Smooth muscle cell (in vitro differentiated cells): ENCODE results near the gene LYST. TPM values are rescaled to one million over a fixed set of nuclear protein-coding genes. Genes with fewer than 3 reads are reported as not detected.
A peak's percentile ranks its signal among the peaks of the same experiment; 100 is the strongest.
"Not testable (repeated sequence)": the region's sequence is repeated elsewhere in the genome, so short reads cannot be mapped to it uniquely, and the experiment has no call there.

Source experiments
- DNase-seq: peaks from one replicate; lab custom pipeline; 2025; ENCODE audit not compliant: unreplicated experiment; lab: John Stamatoyannopoulos, UW
- H2AFZ ChIP-seq: fragments of 200-600 bp; sonication (generic); 2 replicates; pipeline ENCODE4 v1.6.0; 2016; ENCODE audit warnings: antibody characterized with exemption, low read depth, mild to moderate bottlenecking
- H3F3A ChIP-seq: fragments of 200-600 bp; sonication (generic); 2 replicates; pipeline ENCODE4 v1.6.0; 2017; ENCODE audit warnings: antibody characterized with exemption, low read depth
- H3K27ac ChIP-seq: fragments of 200-600 bp; sonication (generic); 2 replicates; pipeline ENCODE4 v1.5.1; 2016; ENCODE audit warnings: low read depth, mild to moderate bottlenecking
- H3K27me3 ChIP-seq: fragments of 200-600 bp; sonication (generic); 2 replicates; pipeline ENCODE4 v1.6.1; 2016; ENCODE audit warnings: low read depth, mild to moderate bottlenecking
- H3K36me3 ChIP-seq: fragments of 200-600 bp; sonication (generic); 2 replicates; pipeline ENCODE4 v1.5.1; 2016; ENCODE audit warnings: low read depth
- H3K4me1 ChIP-seq: fragments of 200-600 bp; sonication (generic); 2 replicates; pipeline ENCODE4 v1.5.1; 2016; ENCODE audit warnings: low read depth
- H3K4me2 ChIP-seq: fragments of 200-600 bp; sonication (generic); 2 replicates; pipeline ENCODE4 v1.6.0; 2016; ENCODE audit warnings: mild to moderate bottlenecking
- H3K4me3 ChIP-seq: fragments of 200-600 bp; sonication (generic); 2 replicates; pipeline ENCODE4 v1.5.1; 2016; ENCODE audit warnings: mild to moderate bottlenecking
- H3K79me2 ChIP-seq: fragments of 200-600 bp; sonication (generic); 2 replicates; pipeline ENCODE4 v1.6.0; 2016; ENCODE audit warnings: low read depth, mild to moderate bottlenecking
- H3K9ac ChIP-seq: fragments of 200-600 bp; sonication (generic); 2 replicates; pipeline ENCODE4 v1.6.0; 2016; ENCODE audit warnings: low read depth
- H3K9me3 ChIP-seq: fragments of 200-600 bp; sonication (generic); replicated peaks from 2 replicates; pipeline ENCODE4 v1.5.1; 2016; ENCODE audit warnings: low read depth
- H4K20me1 ChIP-seq: fragments of 200-600 bp; sonication (generic); 2 replicates; pipeline ENCODE4 v1.6.0; 2016; ENCODE audit warnings: low read depth
- WGBS: methylation state at CpG from one replicate; pipeline ENCODE4 v1.1.7; 2016; ENCODE audit warnings: low lambda C conversion rate; 5-methylcytosine and 5-hydroxymethylcytosine counted together
- polyA plus RNA-seq: library from polyadenylated mRNA; unstranded; fragments of >200 nt; fragmentation: Nextera tagmentation; extraction: Ambion mirVana; gene quantifications from 2 replicates; pipeline ENCODE4 v1.2.1, GENCODE V29; 2016
- total RNA-seq: library from RNA; depleted of rRNA; stranded (reverse); fragments of >200 nt; gene quantifications from 2 replicates; pipeline ENCODE4 v1.2.3, GENCODE V29; 2014
- TF ChIP-seq, protein P1 (sequence below): fragments of 200-600 bp; sonication (generic); IDR thresholded peaks from 2 replicates; pipeline ENCODE4 v1.5.1; 2017; ENCODE audit warnings: borderline replicate concordance, mild to moderate bottlenecking, antibody characterized with exemption; ENCODE audit not compliant: insufficient read depth, poor library complexity, severe bottlenecking

LYST gene
- total and polyA plus RNA-seq, 2 experiments from 2014 or later, result 2.2 to 13.5 TPM

DNA sequence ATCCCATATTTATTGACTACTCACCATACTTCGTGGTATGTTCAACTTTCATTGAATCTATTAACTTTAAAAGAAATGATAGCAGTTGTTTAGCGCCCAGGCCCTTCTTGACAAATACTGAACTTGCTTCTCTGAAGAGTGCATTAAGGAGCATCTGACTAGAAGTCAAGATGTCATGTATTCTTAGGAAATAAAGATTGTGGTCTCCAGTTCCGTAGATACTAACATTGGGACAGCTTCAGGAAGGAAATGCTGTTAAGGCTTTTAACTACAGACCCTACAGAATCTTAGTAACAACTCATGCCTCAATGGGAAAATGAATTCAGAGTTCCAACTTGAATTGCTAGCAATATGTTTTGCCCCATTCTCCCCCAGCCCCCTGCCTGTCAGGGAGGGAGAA lies 14.8 kb downstream of the LYST start:
- no peaks in the 10 kb centered on the region for H3K9me3 ChIP-seq
- peaks cover 36% of the 10 kb centered on the region for H4K20me1 ChIP-seq
- TF ChIP-seq, protein P1, sequence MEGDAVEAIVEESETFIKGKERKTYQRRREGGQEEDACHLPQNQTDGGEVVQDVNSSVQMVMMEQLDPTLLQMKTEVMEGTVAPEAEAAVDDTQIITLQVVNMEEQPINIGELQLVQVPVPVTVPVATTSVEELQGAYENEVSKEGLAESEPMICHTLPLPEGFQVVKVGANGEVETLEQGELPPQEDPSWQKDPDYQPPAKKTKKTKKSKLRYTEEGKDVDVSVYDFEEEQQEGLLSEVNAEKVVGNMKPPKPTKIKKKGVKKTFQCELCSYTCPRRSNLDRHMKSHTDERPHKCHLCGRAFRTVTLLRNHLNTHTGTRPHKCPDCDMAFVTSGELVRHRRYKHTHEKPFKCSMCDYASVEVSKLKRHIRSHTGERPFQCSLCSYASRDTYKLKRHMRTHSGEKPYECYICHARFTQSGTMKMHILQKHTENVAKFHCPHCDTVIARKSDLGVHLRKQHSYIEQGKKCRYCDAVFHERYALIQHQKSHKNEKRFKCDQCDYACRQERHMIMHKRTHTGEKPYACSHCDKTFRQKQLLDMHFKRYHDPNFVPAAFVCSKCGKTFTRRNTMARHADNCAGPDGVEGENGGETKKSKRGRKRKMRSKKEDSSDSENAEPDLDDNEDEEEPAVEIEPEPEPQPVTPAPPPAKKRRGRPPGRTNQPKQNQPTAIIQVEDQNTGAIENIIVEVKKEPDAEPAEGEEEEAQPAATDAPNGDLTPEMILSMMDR, result no peak
- 97% methylated on average over 3 of the region's 3 CpGs for WGBS
- no peak overlapping the region for H3K4me2 ChIP-seq
- no peaks in the 10 kb centered on the region for H3K36me3 ChIP-seq
- H2AFZ ChIP-seq, result no peak overlapping the region
- no peak overlapping the region for H3K27ac ChIP-seq
- H3K4me1 ChIP-seq, result no peaks in the 10 kb centered on the region
- no peak for DNase-seq
- H3K27me3 ChIP-seq, result no peaks in the 10 kb centered on the region
- peaks cover 25% of the 10 kb centered on the region for H3K79me2 ChIP-seq
- no peaks in the 10 kb centered on the region for H3F3A ChIP-seq
- H3K9ac ChIP-seq, result no peak overlapping the region
- H3K4me3 ChIP-seq, result no peak overlapping the region

- Histone ChIP-seq H3K79me2 (peaks cover 23% of the 10 kb centered on the region), H4K20me1 (peaks cover 14% of the 10 kb centered on the region)
- not testable (repeated sequence) for H3K36me3 ChIP-seq, H3F3A ChIP-seq, H3K27me3 ChIP-seq, H3K9ac ChIP-seq, H3K27ac ChIP-seq, H3K4me3 ChIP-seq, H3K4me1 ChIP-seq, DNase-seq, H3K4me2 ChIP-seq, H2AFZ ChIP-seq, H3K9me3 ChIP-seq
- WGBS, result 92% methylated on average over 3 of the region's 3 CpGs
Measured at GRCh38 chr1:235848251-235848650, 18.5 kb downstream of the LYST start.

- WGBS, result 79% methylated on average over 5 of the region's 5 CpGs
- H3K9ac ChIP-seq, H3K4me3 ChIP-seq, H3K36me3 ChIP-seq, H3K27ac ChIP-seq, H3K4me2 ChIP-seq, H3K4me1 ChIP-seq, H3F3A ChIP-seq, H2AFZ ChIP-seq, H3K27me3 ChIP-seq, DNase-seq, H3K9me3 ChIP-seq: not testable (repeated sequence)
- peaks cover 23% of the 10 kb centered on the region for H3K79me2 ChIP-seq
- TF ChIP-seq, protein P1, result peak; percentile 13
- H4K20me1 ChIP-seq, result peaks cover 21% of the 10 kb centered on the region
Measured at GRCh38 chr1:235845656-235846107, 21.0 kb downstream of the LYST start.

DNA sequence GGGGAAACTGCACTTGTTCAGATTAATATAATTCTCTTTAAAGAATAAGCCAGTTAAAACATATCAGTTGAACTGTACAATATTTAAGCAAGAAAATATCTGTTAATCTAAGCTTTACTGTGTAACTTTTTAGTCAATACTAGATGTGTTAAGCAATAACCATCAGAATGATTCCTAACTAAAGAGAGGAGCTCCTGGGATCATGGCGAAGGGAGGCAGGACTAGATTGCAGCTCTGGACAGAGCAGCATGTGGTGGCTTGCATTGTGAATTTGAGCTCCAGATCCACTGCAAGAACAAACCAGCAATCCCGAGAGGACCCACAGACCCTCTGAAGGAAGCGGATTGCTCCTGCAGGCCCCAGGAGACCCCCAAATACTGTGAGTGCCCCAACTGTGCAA lies 21.9 kb downstream of the LYST start:
- no peak overlapping the region for H2AFZ ChIP-seq
- no peaks in the 10 kb centered on the region for H3F3A ChIP-seq
- no peak overlapping the region for H3K27ac ChIP-seq
- H3K79me2 ChIP-seq, result peaks cover 23% of the 10 kb centered on the region
- TF ChIP-seq, protein P1, result no peak
- no peak for DNase-seq
- H3K9me3 ChIP-seq, result no peaks in the 10 kb centered on the region
- no peak overlapping the region for H3K4me3 ChIP-seq
- no peak overlapping the region for H3K9ac ChIP-seq
- WGBS, result 98% methylated on average over 3 of the region's 3 CpGs
- H3K4me2 ChIP-seq, result no peak overlapping the region
- no peaks in the 10 kb centered on the region for H3K27me3 ChIP-seq
- no peaks in the 10 kb centered on the region for H3K4me1 ChIP-seq
- peaks cover 25% of the 10 kb centered on the region for H4K20me1 ChIP-seq
- H3K36me3 ChIP-seq, result no peaks in the 10 kb centered on the region
